ENCODE measurements around the gene FAM163B.

The FAM163B gene

GRCh38 chr9:133614056-133614455 lies 4.9 kb upstream of the FAM163B start (continued):
- TF ChIP-seq TSHZ2 (CRISPR knock-in tag; IDR thresholded peaks at IDR 0.05) = no peak

GRCh38 chr9:133613432-133613831 lies 4.2 kb upstream of the FAM163B start:
- TF ChIP-seq SNAI2 (CRISPR knock-in tag; IDR thresholded peaks at IDR 0.05) (no peak), PATZ1 (CRISPR knock-in tag; IDR thresholded peaks at IDR 0.05; ENCODE audit: borderline replicate concordance) (no peak), PPARA (CRISPR knock-in tag; IDR thresholded peaks at IDR 0.05; ENCODE audit: borderline replicate concordance) (no peak), CREB5 (CRISPR knock-in tag; IDR thresholded peaks at IDR 0.05; ENCODE audit: low read depth) (no peak)

GRCh38 chr9:133612816-133613215 lies 3.6 kb upstream of the FAM163B start:
- no peak for ATAC-seq
- TF ChIP-seq ZNF565 (CRISPR knock-in tag; conservative IDR thresholded peaks at IDR 0.05; ENCODE audit: low read depth) (no peak), BACH2 (CRISPR knock-in tag; IDR thresholded peaks at IDR 0.05; ENCODE audit: borderline replicate concordance) (no peak), PPARA (CRISPR knock-in tag; IDR thresholded peaks at IDR 0.05; ENCODE audit: borderline replicate concordance) (no peak), CREB5 (CRISPR knock-in tag; IDR thresholded peaks at IDR 0.05; ENCODE audit: low read depth) (no peak), TSHZ2 (CRISPR knock-in tag; IDR thresholded peaks at IDR 0.05) (no peak), RARB (CRISPR knock-in tag; IDR thresholded peaks at IDR 0.05) (no peak)

More at GRCh38 chr9:133613432-133613831, 4.2 kb upstream of the FAM163B start:
- ATAC-seq = no peak

- ATAC-seq = no peak
- TF ChIP-seq PATZ1 (CRISPR knock-in tag; IDR thresholded peaks at IDR 0.05; ENCODE audit: borderline replicate concordance) (no peak), ESRRG (CRISPR knock-in tag; IDR thresholded peaks at IDR 0.05) (no peak), POU6F1 (CRISPR knock-in tag; IDR thresholded peaks at IDR 0.05; ENCODE audit: borderline replicate concordance, low read depth) (no peak), OSR1 (CRISPR knock-in tag; IDR thresholded peaks at IDR 0.05) (no peak), CREB5 (CRISPR knock-in tag; IDR thresholded peaks at IDR 0.05; ENCODE audit: low read depth) (no peak), ARNTL (CRISPR knock-in tag; IDR thresholded peaks at IDR 0.05; ENCODE audit: borderline replicate concordance, low read depth) (no peak)
These were observed 2.9 kb upstream of the FAM163B start for GRCh38 chr9:133612051-133612450.
